GM19468 (cell line): ENCODE data around the gene SCARF2.

Source experiments
- ATAC-seq: cut with Tn5 transposase; IDR thresholded peaks from one replicate; pipeline ENCODE4 v1.9.1; 2021; ENCODE audit warnings: mild to moderate bottlenecking, moderate library complexity, moderate number of reproducible peaks; ENCODE audit not compliant: unreplicated experiment; ENCODE audit errors: extremely low read depth

Gene SCARF2

DNA sequence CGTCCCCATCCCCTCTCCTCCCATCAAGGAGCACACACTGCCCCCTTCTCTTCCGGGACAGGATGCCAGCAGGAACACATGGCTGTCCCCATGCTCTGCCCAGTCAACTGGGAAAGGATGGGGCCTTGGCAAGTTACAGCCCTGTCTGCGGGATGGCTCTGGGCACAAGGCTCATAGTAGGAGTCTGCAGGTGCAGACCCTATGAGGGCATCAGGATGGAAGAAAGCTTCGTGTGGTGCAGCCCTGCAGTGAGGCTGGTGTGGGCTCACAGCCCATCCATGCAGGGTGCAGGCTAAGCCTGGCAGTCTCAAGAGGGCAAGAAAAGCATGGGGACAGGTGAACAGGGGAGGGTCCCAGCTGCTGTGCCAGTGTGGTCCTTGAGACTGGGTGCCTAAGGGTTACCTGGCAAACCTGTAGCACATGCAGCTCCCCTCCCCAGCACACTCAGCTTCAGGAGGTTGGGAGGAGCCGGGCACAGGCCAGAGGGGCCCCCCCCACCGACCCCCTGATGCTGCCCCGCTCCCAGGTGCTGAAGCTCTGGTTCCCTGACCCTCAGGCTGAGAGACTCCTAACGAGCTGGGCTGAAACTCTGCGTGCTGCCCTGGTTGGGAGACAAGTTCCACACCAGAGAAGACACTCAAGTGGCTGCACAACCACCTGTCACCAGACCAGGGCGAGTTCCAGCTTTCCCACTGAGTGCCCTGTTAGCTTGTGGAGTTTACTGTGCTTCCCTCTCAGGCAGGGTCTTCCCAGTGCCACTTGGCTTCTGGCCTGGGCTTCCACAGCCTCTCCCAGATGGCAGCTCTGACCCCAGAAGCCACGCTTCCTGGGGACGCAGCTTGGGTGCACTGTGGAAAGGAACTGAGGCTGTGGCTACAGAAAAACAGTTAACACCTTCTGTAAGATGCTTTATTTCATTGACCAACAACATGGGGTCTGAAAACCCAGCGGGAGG lies 3.3 kb upstream of the SCARF2 start:
- no peak for ATAC-seq

DNA sequence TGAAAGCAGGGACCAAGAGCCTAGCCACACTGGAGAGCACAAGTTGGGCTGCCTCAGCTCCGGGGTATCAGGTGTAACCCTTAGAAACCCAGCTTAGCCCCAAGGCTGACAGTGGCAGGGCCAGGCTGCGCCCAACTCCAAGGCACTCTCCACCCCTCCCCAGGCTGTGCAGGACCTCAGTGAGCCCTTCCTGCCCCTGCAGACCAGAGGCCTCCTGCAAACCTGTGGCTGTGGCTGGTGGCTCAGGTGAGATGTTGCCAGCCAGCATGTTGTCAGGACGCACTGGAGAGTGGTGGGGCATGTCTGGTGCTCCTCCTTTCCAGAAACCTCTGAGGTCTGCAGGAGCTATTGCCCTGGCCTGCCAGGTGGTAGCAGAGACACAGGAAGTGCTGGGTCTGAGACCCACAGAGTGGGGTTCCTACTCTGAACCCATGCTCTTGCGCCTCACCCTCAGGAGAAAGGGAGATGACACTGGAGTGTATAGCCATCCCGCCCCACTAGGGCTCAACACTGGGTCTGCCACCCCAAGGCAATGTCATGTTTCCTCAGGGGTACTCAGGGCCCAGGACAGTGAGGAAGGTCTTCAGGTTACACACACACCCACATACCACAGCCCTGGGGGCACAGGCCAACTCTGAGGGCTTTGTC lies 2.4 kb upstream of the SCARF2 start:
- ATAC-seq: no peak

DNA sequence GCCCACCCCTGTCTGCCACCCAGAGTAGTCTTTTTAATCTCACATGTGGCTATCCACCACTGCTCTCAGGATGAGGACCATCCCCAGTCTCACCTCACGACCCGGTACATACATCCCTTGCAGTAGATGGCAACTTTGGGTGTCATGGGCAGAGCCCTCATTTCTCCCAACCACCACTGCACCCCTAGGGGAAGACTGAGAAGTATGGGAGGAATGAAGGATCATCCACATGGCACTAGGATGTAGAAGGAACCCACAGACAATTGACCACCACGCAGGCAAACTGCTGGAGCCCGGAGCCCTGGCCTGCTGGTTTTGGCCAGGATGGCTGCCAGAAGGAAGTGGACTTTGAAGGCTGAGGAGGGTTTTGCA lies 1.9 kb upstream of the SCARF2 start:
- no peak for ATAC-seq

DNA sequence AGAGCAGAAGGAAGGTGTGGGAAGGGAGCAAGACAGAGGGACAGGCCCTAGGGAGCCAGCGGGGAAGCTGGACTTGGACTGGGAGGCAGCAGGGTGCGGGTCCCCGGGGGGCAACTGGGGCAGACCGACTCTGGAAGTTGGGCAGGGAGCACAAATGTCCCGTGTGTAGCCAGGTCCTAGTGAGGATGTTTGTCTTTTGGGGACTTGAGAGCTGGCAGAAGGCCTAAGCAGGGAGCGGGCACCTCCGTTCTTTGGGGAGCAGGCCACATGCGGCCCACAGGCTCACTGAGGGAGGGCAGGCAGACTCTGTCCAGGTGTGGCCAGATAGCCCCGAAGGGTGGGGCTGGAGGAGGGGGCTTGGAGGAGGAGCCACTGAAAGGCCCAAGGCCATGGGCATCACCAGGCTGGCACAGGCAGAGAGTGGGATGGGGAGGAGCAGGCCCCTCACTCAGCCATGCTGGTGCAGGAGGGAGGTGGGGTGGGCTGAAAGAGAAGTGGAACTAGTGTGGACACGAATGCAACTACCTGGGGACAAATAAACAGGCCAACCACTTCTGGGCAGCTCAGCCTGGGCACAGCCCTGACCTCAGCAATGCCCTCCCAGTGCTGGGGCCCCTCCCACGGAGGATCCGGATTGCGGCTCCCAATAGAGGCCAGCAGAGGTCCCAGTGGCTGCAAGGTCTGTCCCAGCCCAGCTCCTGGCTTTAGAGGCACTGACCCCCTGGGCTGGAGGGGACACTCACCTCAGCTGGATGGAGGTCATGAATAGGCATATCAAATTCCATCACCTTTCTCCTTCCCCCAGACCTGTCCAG lies 1.3 kb upstream of the SCARF2 start:
- ATAC-seq: no peak

DNA sequence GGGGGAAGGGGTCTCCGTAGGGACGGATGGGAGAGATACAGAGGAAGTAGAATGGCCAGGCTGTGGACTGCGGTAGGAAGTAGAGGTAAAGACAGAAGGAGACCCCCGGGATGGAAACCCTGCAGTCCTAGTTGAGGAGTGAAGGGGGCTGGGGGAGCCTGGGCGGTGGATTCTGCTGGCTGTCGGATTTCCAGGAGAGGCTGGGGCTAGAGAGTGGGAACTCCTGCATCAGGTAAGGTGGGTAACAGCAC lies 727 bp upstream of the SCARF2 start:
- no peak for ATAC-seq

DNA sequence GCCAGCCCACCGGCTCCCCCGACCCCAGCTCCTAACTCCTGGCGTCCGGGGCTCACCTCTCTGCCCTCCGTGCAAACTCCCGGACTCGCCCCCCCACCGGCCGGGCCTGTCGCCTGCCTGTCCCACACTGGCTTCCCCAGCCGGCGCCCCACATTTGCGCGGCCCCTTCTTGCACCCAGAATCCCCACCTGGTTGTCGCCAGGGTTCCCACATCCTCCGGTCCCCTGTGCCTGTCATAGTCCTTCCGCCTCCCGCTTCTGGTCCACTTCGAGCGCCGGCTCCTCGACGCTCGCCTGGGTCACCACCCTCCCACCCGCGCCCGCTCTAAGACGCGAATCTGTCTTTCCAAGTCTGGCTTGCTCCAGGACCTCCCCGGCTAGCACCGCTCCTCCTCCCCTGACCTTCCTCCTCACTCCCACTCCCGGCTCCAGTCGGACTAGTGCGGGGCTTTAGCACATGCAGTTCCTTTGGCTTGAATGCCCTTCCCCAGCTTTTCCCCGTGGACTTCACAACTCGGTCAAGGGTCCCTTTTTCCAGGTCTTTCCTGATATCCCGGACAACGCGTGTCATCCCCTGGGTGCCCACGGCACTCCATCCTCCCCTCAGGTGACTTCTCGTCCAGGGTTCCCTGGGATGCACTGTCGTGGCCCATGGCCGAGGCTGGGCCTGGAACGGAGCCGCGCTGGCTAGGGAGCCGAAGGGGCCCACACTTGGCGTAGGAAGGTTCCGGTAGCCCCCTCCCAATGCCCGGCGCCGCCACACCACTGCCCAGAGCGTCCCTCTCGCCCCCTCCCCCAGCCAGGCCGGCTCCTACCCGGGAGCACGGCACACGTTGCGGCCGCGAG lies 635 bp downstream of the SCARF2 start:
- ATAC-seq: no peak

DNA sequence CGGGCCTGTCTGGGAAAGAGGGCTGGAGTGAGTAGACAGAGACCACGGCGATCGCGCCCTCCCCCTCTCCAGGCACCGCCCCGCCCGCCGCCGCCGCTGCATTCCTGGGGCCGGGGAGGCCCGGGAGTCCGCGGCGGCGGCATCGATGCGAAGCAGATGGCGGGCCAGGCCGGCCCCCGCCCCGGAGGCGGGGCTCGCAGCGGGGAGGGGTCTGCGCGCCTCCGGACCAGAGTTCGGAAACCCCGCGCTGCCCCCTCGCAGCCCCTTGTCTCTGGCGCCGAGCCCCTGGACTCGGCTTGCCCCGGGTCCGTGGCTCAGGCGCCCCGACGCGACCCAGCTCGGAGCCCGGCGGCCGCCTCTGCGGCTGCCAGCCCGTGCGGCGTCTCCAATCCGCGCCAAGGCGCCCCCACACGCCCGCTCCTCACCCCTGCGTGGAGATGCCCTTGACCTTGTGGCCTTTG lies 1.3 kb downstream of the SCARF2 start:
- ATAC-seq: no peak

DNA sequence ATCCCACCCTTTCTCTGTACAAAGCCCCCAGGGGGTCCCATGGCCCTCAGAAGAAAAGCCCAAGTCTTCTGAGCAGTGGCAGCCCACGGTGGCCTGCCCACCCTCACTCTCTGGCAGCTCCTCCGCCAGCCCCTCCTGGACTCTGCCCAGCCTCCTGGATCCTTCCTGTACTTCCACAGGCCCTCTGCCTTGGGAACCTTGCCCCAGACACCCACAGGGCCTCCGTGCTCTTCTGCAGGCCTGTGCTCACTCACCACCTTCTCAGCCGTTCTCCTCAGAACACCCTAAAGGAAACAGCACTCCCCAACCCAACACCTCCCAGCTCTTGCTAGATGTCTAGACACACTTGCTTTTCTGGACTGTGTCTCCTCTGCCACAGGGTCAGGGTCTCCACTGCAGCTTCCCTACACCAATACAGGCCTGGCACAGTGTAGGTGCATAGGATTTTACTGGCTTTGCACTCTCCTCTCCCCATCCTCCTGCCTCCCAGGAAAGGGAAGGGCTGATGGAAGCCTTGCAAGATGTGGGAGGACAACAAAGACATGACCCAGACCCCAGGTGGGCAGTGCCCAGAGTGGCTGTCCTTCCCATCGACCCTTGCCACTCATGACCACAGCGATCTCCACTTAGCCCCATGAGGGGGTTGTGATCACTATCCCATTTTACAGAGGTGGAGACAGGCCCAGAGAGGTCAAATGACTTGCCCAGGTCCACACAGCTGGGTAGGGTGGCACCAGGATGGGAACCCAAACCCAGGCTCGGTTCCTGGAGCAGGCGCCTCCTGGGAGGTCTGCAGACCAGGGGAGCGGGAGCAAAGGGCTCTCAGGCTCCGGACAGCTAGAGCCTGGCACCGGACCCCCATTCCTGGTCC lies 2.0 kb downstream of the SCARF2 start:
- ATAC-seq: no peak

DNA sequence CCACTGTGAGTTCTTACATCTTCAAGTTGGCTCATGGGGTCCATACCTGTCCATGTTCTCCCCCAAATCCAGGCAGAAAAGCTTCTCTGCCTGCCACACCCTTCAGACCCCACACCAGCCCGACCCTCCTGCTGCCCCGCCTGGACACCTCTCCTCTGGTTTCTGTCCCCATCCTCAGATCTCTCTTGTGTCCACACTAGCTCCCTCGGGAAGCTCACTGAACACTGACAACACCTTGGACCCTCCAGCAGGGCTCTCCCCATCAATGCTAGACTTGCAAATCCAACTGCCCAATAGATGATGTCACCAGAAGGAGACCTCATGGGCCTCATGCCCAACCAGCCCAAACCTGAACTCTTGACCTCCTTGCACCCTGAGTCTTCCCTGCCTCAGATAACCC lies 2.9 kb downstream of the SCARF2 start:
- ATAC-seq: no peak

DNA sequence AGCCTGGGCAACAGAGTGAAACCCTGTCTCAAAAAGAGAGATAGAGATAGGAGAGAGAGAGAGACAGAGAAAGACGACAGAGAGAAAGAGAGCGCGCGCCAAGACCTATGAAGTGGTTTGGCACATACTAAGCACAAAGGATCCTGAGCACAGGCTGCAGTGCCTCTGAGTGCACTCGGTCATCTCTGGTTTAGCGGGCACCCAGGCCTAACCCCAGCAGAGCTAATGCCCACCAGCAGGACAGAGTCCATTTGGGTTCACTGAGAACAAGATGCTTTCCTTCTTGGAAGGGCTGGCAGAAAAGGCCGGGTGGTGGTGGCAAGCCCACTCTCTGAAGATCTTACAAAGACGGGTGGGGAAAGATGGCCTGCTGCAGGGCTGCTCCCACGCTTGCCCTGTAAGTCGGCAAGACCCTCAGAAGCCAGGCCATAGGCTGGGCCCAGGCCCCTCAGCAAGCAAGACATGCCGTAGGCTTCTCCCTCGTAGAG lies 3.3 kb downstream of the SCARF2 start:
- ATAC-seq: no peak

DNA sequence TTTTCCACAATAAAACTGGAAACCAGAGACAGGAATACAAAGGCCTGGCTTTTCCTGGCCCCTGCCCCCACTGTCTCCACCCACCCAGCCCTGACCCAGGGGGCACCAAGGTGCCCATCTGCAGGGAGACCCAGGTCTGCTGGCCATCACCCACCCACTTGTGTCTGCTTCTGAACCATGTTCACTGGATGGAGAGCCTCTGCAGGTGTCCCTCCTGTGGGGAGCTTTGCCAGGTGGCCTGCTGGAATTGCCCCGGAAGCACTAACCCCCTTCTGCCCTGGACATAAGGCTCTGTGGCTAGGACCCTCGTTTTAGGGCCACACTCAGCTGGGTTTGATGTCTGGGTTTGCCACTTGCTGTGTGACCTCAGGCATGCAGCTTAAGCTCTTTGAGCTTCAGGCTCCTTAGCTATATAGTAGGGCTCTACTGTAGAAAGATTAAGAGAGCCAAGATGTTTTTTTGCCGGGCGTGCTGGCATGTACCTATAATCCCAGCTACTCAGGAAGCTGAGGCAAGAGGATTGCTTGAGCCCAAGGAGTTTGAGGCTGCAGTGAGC lies 3.9 kb downstream of the SCARF2 start:
- ATAC-seq: no peak

DNA sequence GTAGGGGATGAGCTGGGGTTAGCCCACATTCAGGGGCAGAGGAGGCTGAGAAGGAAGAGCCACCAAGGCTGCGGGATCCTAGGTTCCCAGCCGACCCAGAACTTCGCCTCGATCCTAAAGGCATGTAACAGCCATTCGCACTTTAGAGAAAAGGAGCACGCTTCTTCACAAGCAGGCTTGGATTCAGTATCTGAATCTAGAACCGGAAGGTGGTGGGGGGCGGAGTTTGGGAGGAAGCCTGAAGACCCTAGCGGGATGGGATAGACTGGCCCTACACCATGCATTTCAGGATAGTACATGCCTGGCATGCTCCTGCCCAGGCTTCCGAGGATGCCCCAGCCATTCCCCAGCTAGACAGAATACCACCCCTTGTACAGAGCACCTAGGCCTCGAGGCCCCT lies 4.4 kb downstream of the SCARF2 start:
- no peak for ATAC-seq

DNA sequence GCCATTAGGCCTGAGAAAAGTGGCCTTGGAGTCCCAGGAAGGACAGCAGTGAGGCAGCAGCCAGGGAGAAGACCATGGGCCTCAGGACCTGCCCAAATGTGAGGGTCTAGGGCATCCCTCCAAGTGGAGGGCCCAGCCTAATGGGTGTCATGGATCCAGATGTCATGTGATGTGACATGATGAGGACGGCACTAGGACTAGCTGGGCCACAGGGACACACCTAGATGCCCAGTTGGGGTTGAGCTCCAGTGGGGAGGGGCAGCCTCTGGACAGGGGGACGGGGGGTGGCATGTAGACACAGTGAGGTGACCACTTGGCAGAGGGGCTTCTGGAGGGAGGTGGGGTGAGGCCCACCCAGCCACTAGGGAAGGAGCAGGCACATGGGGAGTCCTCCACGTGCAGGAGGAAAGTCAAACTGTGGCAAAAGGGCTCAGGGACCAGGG lies 5.4 kb downstream of the SCARF2 start:
- no peak for ATAC-seq

DNA sequence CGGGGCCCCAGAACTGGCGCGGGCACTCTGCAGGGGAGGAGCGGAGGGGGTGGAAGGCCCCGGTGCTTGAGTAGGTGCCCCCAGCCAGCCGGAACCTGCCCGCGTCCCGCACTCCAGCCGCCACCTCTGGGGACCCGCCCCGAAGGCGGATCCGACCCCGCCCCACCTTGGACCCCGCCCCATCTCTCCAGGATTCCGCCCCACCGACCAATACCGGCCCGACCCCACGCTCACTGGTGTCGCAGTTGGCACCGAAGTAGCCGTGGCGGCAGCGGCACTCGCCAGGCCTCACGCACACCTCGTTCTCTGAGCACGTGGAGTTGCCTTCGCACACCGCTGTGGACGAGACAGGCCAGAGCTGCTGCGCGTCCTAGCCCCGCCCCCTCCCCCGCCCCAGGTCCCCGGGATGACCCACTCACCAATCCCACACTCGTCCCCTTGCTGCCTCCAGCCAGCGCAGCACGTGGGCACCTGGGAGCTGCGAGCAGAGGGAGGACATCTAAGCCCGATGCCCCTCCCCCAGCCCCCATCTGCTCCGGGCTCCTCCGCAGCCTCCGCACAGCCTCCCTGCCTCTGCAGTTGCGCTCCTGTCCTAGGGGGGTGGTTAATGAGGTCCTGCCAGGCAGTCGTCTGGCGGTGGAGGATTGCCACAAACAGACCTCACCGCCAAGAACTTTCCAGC lies 6.0 kb downstream of the SCARF2 start:
- ATAC-seq: no peak

DNA sequence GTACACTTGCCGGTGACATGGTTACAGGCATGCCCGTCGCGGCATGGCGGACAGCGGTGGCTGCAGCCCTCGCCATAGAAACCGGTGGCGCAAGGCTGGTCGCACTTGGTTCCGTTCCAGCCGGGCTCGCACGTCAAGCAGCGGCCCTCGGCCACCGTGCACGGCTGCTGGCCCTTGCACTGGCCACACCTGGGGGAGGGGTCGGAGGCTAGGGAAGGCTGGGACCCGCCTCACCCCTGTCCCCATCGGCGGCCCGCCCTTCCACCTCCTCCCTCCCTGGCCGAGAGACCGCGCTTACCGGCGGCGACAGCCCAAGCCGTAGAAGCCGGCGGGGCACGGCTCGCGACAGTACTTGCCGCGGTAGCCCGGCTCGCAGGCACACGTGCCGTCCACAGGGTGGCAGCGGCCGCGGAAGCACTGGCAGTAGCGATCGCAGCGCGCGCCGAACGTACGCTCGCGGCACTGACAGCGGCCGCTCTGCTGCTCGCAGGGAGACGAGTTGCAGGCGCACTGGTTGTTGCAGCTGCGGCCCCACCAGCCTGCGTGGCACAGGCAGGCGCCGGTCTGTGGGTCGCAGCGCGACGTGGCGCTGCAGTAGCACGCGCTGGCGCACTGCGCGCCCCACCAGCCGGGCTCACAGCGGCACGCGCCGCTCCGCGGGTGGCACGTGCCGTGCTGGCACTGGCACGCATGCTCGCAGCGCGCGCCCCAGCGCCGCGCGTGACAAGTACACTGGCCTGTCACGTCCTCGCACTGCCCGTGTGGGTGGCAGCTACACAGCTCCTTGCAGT lies 6.7 kb downstream of the SCARF2 start:
- ATAC-seq: no peak

DNA sequence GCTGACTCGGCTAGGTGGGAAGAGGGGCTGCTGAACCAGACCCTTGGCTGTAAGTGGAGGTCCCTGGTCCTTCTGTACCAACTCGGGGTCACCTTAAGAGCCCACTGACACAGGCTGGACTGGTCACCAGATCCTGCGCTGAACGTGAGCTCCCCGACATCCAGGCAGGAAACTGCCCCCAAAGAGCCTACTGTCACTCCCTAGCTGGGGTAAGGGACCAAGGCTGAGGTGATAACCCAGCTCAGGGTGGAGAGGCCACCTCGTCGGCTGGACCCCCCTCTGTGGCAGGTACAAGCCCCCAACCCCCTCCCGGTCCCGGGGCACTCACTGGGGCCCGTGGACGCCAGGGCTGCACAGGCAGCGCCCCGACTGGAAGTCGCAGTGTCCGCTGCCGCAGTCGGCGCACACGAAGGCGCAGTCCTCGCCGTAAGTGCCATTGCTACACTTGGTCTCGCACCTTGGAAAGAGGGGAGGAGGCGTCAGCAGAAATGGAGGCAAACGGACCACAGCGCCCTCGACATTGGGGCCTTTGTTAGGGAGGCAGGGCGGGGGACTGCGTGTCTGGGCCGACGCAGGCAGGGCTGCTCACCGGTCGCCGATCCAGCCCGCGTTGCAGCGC lies 7.4 kb downstream of the SCARF2 start:
- ATAC-seq: no peak
